Right forelimb (tissue), 1 donor: ENCODE results near the gene AGPAT4.
A peak's percentile ranks its signal among the peaks of the same experiment; 100 is the strongest.

ENCODE experiments used
- DNase-seq: peaks from one replicate; pipeline ENCODE4 v3.0.0-alpha.2; 2018

Gene AGPAT4

DNA sequence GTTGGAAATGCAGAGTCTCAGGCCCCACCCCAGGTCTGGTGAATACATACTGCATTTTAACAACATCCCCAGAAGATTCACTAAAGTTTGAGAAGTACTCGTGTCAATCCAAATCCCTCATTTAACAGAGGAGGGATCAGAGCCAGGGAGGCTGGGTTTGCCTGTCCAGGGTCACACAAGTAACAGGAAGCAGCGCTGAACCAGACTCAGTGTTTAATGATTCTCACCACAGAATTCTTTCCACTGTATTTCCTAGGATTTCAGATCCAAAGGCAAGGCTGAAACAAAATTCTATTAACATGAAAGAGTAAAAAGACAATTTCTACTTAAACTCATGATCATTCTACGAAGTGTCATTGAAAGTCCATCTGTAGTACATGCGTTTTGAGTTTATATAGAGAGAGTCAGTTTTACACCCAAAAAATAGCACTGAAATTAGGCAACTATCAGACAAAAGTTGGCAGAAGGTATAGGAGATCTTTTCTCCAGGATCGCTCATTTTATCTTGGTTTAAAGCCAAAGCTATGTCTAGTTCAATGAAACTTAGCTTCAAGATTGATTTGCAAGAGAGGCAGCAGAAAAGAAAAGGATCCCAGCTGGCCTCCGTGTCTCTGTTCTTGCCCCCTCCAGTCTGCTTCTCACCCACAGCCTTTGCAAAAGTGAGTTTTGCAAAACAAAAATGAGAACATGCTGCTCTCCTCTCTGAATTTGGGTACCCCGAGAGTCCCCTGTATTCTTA lies 6.0 kb upstream of the AGPAT4 start:
- DNase-seq, result no peak

DNA sequence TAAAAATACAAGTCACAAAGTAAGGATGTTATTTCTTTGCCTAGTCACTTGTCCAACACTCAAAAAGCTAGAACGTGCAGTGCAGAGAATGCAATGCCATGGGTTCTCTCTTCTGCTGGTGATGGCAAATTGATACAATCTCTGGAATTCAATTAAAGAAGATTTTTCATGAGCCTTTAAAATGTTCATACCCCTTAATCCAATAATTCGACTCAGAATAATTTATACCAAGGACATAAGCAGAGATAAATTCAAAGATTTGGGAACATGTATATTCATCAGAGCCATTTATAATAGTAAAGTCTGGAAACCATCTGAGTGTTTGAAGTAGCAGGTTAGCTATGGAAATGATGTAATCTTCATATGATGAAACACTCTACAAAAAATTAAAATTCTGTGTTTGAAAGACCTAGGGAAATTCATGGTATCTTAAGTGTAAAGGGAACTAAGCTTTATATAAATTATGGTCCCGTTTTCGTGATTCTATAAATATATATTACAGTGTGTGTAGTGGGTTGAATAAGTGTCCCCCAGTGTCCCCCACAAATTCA lies 2.8 kb upstream of the AGPAT4 start:
- DNase-seq, result no peak

DNA sequence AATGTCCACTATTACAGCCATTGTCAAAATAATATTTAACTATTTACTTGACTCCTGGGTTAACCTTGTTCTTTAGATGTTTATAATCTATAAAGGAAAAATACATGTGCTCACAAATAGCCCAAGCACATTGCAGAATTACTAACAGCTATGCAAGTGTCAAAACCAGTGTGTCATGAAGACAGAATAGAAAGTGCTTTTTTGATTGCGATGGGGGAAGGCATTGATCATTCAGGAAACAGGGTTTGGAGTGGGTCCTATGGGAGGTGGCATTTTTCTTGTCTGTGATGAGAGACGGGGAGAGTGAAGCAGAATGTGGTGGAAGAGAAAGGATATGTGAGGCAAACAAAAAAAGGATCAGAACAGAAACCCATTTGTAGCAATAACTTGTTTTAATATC lies 1.0 kb upstream of the AGPAT4 start:
- no peak for DNase-seq

DNA sequence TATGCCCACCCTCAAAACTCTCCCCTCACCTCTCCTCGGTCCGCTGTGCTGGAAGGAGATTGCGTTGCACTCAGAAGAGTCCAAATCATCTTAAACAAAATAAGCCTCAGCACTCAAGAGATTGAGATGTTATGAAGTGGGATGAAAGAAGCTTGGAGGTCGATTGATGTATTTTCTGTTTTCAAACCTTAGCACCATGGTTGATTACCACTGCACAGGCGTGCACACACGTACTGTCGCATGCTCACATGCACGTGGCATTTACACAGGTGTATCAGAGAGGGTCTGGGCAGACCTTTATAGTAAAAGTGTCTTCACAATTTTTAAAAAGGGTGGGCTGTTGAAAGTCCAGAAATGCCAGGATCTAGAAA lies 612 bp upstream of the AGPAT4 start:
- no peak for DNase-seq

DNA sequence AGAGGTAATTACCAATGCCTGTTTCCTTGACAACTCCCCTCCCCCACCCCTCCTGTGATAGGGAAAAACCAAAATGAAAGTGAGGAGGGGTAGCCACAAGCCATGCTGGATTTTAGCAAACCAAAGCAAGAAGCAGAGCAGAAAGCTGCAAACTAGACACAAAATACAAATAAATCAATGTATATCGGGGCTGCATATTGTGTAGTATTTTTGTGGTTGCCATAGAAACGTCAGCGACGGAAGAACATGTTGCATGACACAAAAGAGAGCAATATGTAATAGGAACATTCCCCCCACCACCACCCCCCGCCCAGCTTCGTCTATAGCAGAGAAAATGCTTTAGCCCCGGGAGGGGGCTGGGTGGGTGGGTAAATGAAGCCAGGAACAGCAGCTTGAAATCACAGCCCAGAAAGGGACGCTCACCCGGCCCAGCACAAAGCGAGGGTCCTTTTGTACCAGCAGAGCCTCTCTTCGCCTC lies 548 bp downstream of the AGPAT4 start:
- DNase-seq, result peak; percentile 78

DNA sequence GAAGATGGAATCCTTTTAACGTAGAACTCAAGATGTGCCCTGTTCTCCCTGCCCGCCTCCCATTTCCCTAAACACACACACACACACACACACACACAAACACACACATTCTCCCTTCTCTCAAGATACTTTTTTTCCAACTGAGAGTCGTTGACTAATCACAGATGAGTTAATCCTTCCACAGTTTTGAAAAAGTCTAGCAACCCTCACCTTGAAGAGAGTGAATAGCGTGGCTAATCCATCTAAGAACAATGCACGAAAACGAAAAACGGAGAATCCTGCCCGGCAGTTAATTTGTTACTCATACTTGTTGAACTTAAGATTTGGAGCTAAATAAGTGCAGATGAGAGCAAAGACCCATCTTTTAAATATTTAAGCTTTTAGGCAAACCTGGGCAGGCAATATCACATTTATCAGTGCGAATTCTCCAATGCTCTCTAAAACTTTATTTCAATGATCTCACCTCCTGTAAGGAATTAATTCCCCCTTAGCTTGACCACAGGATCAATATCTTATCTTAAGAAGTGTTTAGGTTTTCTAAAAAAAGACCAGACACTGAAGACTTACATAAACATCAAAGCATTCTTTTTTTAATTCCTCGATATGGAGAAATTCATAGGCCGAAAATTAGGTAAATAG lies 1.1 kb downstream of the AGPAT4 start:
- no peak for DNase-seq

DNA sequence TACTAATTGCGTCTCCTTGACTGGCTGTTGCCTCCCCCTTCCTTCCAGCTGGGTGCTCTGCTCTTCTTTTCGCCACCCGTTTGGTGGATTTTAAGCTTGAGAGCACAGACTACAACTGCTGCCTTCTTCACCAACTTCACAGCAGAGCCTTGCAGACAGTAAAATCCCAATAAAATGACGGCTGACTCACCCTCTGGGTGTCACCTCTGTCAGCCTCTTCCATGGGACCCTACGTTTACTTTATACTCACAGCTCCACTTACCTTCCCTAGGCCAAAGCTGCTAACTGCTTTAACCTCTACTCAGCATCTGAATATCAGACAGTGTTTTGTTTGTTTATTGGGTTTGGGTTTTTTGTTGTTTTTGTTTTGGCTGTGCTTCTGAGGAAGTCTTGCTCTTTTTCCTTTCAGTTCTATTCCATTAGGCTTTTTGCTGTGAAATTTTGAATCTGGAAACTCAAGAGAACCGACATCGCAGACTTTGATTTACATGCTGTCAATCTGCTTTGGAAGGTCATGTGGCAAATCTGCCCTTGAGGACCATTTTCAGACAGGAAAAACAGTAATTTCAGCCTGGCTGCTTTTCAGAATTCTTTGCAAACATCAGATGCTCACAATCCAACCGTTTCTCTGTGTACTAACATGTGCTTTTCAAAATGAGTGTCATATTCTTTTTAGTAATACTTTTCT lies 2.4 kb downstream of the AGPAT4 start:
- DNase-seq, result no peak

DNA sequence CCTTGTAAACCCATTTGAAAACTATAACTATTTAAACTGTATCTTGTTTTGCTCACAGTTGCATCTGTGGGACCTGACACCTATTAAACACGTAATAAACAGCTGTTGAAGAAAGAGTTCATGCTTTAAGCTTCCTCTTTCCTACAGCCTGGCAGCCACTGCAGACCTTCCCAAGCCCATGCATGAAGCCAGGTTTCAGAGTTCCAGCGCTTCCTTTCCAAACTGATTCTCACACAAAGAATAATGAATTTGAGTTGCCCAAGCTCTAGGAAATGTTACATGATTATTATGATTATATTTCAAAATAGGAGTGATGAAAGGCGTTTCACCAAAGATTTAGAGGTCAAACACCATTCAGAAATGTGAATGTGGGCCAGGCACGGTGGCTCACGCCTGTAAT lies 3.7 kb downstream of the AGPAT4 start:
- DNase-seq, result no peak

DNA sequence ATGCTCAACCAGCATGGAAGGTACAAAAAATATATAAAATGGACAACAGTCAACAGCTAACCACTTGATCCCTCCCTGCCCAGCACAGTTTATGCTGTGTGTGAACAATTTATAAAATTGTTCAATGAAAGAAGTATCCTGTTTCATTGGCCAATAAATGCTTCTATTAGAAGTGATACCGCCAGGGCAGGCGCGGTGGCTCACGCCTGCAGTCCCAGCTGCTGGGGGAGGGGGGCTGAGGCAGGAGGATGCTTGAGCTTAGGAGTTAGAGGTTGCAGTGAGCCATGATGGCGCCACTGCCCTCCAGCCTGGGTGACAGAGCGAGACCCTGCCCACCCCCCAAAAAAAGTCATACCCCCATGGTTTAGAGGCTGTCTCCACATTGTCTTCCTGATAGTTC lies 4.6 kb downstream of the AGPAT4 start:
- no peak for DNase-seq

DNA sequence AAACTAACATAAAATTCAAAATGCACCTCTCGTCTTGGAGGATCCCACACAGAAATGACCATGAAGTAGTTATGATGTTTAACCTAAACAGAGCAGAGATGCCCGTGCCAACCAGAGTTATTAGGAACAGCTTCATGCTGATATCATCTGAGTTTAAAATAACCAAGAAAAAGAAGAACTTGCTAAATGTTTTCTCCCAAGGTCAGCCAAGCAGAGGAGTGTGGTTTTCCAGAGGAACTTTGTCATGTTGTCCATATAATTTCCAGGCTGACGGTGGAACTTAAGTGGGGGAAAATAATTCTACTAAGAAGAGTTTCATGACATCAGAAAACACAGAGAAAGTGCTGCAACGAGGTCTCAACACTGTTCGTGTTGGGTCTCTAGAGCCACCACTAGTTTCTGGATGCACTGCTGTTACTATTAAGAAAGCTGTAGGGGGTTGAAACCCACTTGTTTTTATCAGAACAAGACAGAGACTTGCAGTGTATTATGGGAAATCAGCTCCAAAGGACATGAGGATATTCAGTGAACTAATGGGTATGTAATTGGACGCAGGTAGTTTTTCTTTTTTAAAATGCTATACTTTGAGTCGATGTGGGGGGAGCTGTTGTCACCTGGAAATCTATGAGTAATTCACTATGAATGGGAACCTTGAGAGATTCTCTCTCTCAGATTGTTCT lies 5.2 kb downstream of the AGPAT4 start:
- DNase-seq, result no peak

DNA sequence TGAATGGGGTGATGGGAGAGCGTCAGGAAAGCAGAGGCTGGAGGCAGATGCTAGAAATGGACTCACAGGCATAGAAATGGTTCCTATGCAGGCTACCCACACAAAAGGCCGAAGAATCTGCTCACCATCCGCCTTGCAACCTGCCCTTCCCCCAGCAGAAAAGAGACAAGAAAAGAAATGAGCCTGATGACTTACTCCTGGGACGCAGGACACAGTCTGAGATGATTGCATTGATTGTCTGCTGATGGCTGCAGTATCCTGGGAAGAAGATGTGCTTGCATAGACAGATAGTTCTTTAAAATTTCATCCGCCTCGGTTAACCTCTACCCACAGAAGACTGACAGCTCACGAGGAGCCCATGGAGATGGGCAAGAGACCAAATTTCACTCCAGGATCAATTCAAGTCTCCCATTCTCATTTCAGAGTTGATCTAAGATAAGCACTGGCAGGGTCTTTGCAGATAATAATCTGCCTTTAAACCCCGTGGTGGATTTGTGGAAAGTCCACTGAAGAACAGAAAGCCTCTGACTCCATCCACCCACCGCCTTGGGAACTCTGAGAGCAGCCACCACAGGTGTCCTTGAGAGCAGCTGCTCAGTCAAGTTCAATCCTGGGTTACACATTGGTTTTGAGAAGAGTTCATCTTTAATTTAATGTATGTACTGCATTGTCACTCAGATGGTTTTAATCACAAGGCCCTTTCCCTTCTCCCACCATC lies 7.2 kb downstream of the AGPAT4 start:
- DNase-seq, result no peak

DNA sequence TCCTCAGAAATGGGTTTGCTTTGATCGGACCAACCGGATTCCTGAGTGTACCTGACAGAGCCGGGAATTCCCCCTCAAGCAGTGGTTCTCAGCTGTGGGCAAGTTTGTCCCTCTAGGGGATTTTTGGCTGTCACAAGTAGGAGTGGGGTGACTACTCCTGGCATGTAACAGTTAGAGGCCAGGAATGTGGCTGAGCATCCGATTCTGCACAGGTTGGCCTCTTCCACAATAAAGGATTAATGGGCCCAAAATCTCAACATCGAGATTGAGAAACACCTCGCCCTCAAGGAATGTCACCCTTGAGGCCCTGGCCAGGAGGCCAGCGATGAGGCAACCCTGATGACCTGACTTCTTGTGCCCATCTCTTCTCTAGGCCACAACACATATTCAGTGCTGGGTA lies 7.9 kb downstream of the AGPAT4 start:
- DNase-seq, result no peak

DNA sequence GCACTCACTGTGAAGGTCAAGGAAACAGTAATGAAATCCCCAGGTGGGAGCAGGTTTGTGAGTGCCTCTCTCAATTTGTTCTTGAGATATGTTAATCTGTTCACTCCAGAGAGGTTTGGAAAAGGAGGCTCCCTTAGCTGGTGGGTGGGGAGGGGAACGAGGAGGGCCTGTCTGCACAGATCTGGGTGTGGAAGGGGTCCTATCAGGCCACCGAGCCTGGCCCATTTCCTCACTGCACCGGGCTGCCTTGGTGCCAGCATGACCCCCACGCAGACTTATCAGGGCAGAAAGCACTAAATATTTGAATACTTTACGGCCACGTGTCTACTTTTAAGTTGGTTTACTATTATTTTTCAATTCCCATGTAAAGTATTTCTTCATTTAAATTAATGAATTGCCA lies 8.3 kb downstream of the AGPAT4 start:
- DNase-seq, result no peak

DNA sequence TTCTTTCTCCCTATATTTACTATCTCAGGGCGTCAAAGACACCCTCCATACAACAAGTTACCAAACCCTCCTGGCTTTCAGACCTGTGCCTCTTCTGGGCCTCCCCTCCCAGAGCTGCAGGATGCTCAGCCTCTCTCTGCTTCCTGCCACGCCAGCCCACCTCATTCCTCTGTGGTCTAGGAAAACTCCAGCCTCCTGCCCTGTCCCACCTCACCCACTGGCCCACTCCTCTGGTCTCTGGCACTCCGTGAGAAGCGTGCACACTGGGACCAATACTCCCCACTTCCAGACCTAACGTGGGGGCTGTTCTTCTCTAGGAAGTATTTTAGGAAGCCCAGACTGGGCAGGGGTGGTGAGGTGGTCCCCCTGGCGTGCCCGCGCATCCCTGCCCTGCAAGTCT lies 9.7 kb downstream of the AGPAT4 start:
- no peak for DNase-seq

DNA sequence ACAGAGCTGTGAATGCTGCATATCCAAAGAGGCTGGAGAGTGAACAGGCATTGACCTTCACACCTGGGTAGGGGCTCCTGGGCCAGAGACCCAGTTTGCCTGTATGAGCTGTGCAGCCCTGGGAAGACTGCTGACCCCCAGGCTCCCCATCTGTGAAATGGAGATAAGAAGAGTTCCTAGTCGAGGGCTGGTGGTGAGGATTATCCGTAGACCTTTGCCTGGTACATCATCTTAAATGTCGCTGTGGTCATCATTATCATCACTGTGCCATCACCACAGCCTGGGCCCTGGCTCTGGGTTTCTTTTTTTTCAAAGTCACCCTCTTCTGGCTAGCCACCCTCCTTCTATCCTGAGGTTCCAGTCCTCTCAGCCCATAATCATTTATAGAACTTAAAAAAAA lies 12.0 kb downstream of the AGPAT4 start:
- no peak for DNase-seq

DNA sequence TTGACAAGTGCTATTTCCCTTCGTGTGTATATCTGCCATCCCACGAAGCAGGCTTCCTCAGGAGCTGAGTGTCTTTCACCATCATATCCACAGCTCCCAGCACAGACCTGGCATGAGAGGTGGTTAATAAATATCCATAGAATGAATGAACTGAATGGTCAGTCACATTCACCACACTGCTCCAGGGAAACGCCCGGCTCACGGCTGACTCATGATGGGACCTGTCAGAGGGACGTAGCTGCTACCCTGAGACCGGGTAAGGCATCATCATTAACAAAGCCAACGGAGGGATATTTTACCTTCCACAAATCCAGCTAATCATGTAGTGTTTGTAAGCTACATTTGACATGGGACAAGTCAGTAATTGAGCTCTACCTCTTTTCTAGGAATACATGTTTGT lies 12.5 kb downstream of the AGPAT4 start:
- DNase-seq, result no peak

DNA sequence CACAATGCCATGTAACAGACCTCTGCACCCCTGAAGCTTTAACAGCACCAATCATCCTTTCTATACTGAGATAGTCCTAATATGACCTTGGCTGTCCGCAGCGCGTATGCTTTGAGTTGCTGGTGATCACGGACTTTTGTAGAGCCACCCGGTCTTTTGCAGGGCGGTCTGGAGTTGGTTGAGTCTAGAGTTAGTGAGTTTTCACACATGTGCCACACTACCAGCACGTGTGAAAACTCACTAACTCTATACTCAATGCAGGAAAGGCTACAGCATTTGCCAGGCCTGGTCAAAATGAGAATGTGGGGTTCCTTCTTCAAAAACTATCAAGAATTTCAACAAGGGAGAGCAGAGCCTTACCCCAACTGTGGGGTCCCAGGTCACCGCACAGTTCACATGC lies 14.6 kb downstream of the AGPAT4 start:
- no peak for DNase-seq

DNA sequence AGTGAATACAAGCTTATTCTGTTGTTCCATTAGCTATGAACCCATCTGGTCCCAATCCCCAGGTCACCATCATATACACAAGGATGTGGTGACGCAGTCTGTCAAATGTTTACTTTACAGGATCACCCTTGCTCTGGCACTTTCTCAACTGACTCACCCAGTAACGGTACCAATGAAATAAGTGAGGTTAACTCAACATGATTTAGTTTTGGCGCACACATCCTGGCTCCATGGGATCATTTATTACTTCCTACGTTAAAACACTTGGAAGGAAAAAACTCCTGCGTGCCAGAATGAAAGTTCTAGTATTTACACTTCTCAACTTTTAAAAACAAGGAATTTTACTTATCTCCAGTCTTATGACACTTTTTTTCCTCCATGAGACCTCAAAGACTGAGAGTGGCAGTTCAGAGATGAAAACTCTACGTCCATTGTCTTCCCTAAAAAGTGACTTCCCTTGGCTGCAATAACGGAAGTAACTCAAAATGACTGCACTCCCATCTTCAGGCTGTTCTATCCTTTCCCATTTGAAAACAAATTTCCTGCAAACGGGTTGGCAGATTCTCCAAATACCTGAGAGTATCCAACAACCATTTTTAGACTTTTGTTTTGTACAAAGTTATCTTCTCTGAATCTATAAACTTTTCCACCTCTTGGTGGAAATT lies 15.9 kb downstream of the AGPAT4 start:
- no peak for DNase-seq

DNA sequence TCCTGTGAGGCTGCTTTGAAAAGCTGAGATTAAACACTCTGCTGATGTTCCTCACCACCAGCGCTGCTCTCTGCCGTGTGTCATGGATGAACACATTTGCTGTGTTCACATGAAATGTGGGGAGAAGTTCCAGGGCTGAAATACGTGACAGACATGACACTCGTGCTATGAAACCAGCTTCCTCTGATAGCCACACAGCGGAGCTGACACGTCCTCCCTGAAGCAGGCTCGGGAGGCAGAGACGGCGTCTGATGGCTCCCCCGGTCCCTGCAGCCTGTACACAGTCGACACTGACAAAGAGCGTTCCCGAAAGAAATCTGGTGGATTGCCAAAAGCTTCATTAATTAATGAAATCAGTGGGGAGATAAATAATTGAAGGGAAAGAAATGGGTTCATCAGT lies 17.5 kb downstream of the AGPAT4 start:
- no peak for DNase-seq

DNA sequence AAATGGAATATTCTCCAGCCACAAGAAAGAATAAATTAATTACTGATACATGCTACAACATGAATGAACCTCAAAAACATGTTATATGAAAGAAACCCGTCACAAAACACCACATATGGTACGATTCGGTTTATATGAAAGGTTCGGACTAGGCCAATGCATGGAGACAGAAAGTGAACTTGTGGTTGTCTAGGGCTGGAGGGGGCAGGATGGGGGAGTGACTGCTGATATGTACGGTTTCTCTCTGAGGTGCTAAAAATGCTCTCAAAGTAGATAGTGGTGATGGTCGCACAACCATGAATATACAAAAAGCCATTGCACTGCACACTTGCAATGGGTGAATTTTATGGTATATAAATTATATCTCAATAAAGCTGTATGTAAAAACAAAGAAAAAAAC lies 18.3 kb downstream of the AGPAT4 start:
- no peak for DNase-seq

DNA sequence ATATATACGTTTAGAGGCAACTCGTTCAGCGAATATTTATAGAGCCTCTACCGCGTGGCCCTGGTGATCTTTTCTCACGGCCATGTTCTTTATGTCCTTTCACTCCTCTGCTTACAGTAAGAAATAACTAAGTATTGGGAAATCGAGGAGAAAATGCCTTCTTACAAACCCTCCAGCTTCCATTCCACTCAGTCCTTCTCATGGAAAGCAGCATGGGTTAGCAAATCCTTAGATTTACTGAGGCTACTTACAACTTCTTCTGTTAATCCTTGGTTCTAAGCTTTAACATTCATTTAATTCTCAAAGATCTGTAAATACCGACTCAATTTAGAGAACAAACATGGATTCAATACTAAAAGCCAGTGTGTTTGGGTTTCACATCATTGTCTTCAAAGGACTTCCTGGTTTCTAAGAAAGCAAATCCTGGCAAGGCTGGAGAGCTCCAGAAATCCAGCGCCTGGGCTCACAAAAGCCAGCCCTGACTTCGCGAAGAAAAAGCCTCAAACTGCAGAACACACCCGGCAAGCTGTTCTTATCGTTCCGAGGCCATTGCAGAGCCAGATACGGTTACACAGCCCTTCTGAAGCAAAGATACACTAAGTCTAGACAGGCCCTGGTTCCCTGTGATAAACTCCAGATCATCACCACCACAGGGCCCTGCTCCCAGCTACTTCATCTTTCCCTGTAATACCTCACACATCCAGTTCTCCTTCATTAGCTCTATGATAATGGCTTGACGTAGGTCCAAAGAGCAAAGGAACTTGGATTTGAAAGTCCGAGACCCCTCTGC lies 19.2 kb downstream of the AGPAT4 start:
- DNase-seq, result no peak
